PC-9 (cell line): Measurements from ENCODE around the gene LRRC70. TPM values are rescaled to one million over a fixed set of nuclear protein-coding genes. Genes with fewer than 3 reads are reported as not detected.

ENCODE experiments used
- BruUV-seq: library from RNA; stranded (reverse); fragments of 400-500 nt; replicated peaks from 2 replicates; lab custom pipeline; 2021; lab: Mats Ljungman, UMichigan
- CTCF ChIA-PET: fragments of 300-600 bp; sonication (Branson Sonifier 250); formaldehyde crosslinking; loops from one replicate; lab custom pipeline; 2022; ENCODE audit warnings: antibody characterized with exemption; lab: Charles Lee
- POLR2A ChIA-PET: fragments of 300-600 bp; sonication (Branson Sonifier 250); formaldehyde crosslinking; loops from one replicate; lab custom pipeline; 2022; ENCODE audit warnings: antibody characterized with exemption; ENCODE audit not compliant: unreplicated experiment; lab: Charles Lee
- DNase-seq, 2 experiments: peaks; one replicate each; pipeline versions ENCODE4 v3.0.0 to v3.0.0-alpha.2; 2015 to 2022; ENCODE audit warnings: mixed read lengths in 1 of 2
- H2AFZ ChIP-seq: fragments of 200-600 bp; sonication (generic); 2 replicates; pipeline ENCODE4 v1.8.1; 2017; ENCODE audit warnings: antibody characterized with exemption
- H3F3A ChIP-seq: fragments of 200-600 bp; sonication (generic); 2 replicates; pipeline ENCODE4 v1.8.1; 2017; ENCODE audit warnings: antibody characterized with exemption, mild to moderate bottlenecking, low read depth; ENCODE audit not compliant: insufficient read depth
- H3K27ac ChIP-seq: fragments of 200-600 bp; sonication (generic); 2 replicates; pipeline ENCODE4 v1.6.1; 2016; ENCODE audit warnings: mixed run types
- H3K27me3 ChIP-seq: fragments of 200-600 bp; sonication (generic); 2 replicates; pipeline ENCODE4 v1.6.1; 2016; ENCODE audit warnings: low read depth, mixed run types; ENCODE audit not compliant: insufficient read depth
- H3K36me3 ChIP-seq: fragments of 200-600 bp; sonication (generic); 2 replicates; pipeline ENCODE4 v1.6.1; 2016; ENCODE audit warnings: low read depth, mixed run types
- H3K4me1 ChIP-seq: fragments of 200-600 bp; sonication (generic); replicated peaks from 2 replicates; pipeline ENCODE4 v1.6.1; 2016; ENCODE audit warnings: mixed run types; ENCODE audit not compliant: insufficient read depth
- H3K4me2 ChIP-seq: fragments of 200-600 bp; sonication (generic); 2 replicates; pipeline ENCODE4 v1.6.1; 2017; ENCODE audit warnings: mixed run types
- H3K4me3 ChIP-seq: fragments of 200-600 bp; sonication (generic); 2 replicates; pipeline ENCODE4 v1.6.1; 2016; ENCODE audit warnings: mixed run types
- H3K79me2 ChIP-seq: fragments of 200-600 bp; sonication (generic); 2 replicates; pipeline ENCODE4 v1.6.1; 2017; ENCODE audit warnings: low read depth, mixed run types
- H3K9me2 ChIP-seq: fragments of 200-600 bp; sonication (generic); 2 replicates; pipeline ENCODE4 v1.8.1; 2017; ENCODE audit warnings: mild to moderate bottlenecking; ENCODE audit not compliant: insufficient read depth
- H3K9me3 ChIP-seq: fragments of 200-600 bp; sonication (generic); 2 replicates; pipeline ENCODE4 v1.8.1; 2016; ENCODE audit warnings: low read depth; ENCODE audit not compliant: insufficient read depth
- H4K20me1 ChIP-seq: fragments of 200-600 bp; sonication (generic); 2 replicates; pipeline ENCODE4 v1.8.1; 2017; ENCODE audit not compliant: insufficient read depth
- EZH2 ChIP-seq: fragments of 200-600 bp; sonication (generic); IDR thresholded peaks from 2 replicates; pipeline ENCODE4 v1.8.0; 2017; ENCODE audit warnings: antibody characterized with exemption, low read depth
- intact Hi-C: fragments of 100-400 bp; cut with micrococcal nuclease; formaldehyde crosslinking; loops from one replicate; pipeline ENCODE4 v1.10.0; 2022; ENCODE audit not compliant: unreplicated experiment
- total RNA-seq: library from RNA; stranded (reverse); gene quantifications from 2 replicates; pipeline ENCODE4 v1.2.3, GENCODE V29; 2021
- TF ChIP-seq, protein P1 (sequence below): fragments of 200-600 bp; sonication (generic); conservative IDR thresholded peaks from 2 replicates; pipeline ENCODE4 v1.6.1; 2017; ENCODE audit warnings: mixed run types, antibody characterized with exemption, mild to moderate bottlenecking, moderate library complexity

Gene LRRC70
- total RNA-seq, 1 experiment from 2014 or later, result 1.1 TPM

DNA sequence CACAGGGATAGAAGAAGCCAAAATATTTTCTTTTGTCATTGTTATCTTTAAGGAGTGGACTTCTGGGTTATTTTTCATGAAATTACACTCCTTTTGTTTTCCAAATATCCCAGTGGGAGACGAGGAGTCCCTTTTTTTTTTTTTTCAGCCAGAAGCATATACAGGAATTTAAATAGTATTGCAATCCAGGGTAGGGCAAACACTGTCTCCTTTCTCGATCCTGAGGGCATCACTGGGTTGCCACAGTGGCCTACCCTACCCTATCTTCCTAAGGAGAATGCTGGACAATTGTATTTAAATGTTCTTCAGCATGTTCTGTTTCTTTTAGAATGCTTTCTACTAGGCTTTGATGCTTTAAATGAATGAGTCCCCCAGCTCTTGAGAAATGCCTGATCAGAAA is 47.9 kb downstream of the LRRC70 start:
- Histone ChIP-seq H3K27ac (no peak overlapping the region), H3K27me3 (no peaks in the 10 kb centered on the region), H4K20me1 (no peaks in the 10 kb centered on the region), H3K36me3 (no peaks in the 10 kb centered on the region), H3F3A (no peaks in the 10 kb centered on the region), H3K4me3 (no peak overlapping the region), H3K4me2 (no peak overlapping the region), H3K79me2 (no peaks in the 10 kb centered on the region), H3K9me2 (no peaks in the 10 kb centered on the region), H3K9me3 (no peaks in the 10 kb centered on the region), H2AFZ (no peak overlapping the region), H3K4me1 (no peaks in the 10 kb centered on the region)
- intact Hi-C loops, result no loop called here
- CTCF ChIA-PET, result no interaction called here
- POLR2A ChIA-PET, result no interaction called here
- no peak for DNase-seq
- TF ChIP-seq, protein P1, sequence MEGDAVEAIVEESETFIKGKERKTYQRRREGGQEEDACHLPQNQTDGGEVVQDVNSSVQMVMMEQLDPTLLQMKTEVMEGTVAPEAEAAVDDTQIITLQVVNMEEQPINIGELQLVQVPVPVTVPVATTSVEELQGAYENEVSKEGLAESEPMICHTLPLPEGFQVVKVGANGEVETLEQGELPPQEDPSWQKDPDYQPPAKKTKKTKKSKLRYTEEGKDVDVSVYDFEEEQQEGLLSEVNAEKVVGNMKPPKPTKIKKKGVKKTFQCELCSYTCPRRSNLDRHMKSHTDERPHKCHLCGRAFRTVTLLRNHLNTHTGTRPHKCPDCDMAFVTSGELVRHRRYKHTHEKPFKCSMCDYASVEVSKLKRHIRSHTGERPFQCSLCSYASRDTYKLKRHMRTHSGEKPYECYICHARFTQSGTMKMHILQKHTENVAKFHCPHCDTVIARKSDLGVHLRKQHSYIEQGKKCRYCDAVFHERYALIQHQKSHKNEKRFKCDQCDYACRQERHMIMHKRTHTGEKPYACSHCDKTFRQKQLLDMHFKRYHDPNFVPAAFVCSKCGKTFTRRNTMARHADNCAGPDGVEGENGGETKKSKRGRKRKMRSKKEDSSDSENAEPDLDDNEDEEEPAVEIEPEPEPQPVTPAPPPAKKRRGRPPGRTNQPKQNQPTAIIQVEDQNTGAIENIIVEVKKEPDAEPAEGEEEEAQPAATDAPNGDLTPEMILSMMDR, result no peak
- TF ChIP-seq EZH2, result no peak
- BruUV-seq, result no TSS peak

DNA sequence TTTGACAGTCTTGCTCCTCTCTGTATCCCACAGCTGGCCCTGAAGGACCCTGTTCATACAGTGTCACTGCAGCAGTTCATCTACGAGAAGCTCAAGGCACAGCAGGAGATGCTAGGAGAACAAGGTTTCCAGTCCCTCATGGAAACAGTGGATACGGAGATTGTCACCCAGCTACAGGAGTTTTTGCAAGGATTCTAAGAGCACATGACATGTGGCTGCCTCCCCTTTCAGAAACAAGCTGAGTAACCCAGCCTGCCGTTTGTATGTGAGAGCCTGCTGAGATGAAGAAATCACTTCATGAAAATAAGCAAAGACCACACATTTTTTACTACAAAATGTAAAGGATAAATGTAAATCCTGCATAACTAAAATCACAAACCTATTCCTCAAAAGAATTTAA is 48.5 kb downstream of the LRRC70 start:
- intact Hi-C loops, result no loop called here
- no peaks in the 10 kb centered on the region for H3K9me3 ChIP-seq
- no peaks in the 10 kb centered on the region for H3K27me3 ChIP-seq
- no peak overlapping the region for H3K27ac ChIP-seq
- H2AFZ ChIP-seq, result no peak overlapping the region
- H4K20me1 ChIP-seq, result no peaks in the 10 kb centered on the region
- H3K36me3 ChIP-seq, result no peaks in the 10 kb centered on the region
- H3K4me3 ChIP-seq, result no peak overlapping the region
- H3K9me2 ChIP-seq, result no peaks in the 10 kb centered on the region
- BruUV-seq, result no TSS peak
- TF ChIP-seq, protein P1, result no peak
- TF ChIP-seq EZH2, result no peak
- H3K4me2 ChIP-seq, result no peak overlapping the region
- ChIA-PET POLR2A (no interaction called here), CTCF (no interaction called here)
- no peaks in the 10 kb centered on the region for H3F3A ChIP-seq
- no peak for DNase-seq
- H3K4me1 ChIP-seq, result no peaks in the 10 kb centered on the region
- no peaks in the 10 kb centered on the region for H3K79me2 ChIP-seq

DNA sequence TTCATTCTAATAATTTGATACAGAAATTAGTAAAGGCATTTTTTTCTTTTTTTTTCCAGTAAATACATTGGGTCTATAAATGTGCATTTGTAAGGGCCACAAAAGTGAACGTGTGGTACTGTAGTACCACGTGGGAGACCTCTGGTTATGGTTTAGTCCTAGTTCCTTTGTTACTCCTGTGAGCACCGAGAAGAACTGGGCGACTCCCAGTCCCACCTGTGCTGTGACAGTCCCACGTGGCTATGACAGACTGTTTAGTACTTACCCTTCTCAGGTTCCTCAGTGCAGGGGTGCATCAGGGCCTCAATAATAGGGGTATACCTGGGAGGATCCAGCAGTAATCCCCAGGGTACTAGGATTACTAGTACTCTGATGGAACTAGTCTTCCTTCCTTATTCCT is 49.3 kb downstream of the LRRC70 start:
- Histone ChIP-seq H4K20me1 (no peaks in the 10 kb centered on the region), H2AFZ (no peak overlapping the region), H3K9me3 (no peaks in the 10 kb centered on the region), H3K27ac (no peak overlapping the region), H3K27me3 (no peaks in the 10 kb centered on the region), H3F3A (no peaks in the 10 kb centered on the region), H3K4me2 (no peak overlapping the region), H3K79me2 (no peaks in the 10 kb centered on the region), H3K4me3 (no peak overlapping the region), H3K9me2 (no peaks in the 10 kb centered on the region), H3K4me1 (no peaks in the 10 kb centered on the region), H3K36me3 (no peaks in the 10 kb centered on the region)
- TF ChIP-seq EZH2, result no peak
- TF ChIP-seq, protein P1, result no peak
- intact Hi-C loops, result no loop called here
- CTCF ChIA-PET, result no interaction called here
- no TSS peak for BruUV-seq
- no peak for DNase-seq
- POLR2A ChIA-PET, result no interaction called here

Other genes with a start within 250 kb of the LRRC70 start
- gene DIMT1, start 174.9 kb upstream of the LRRC70 start, total RNA-seq, result 17.7 and 20.8 TPM in 2 replicates
- gene IPO11, start 166.1 kb upstream of the LRRC70 start, total RNA-seq, result 37.1 and 47.1 TPM in 2 replicates